Activated T-cell treated with anti-CD3 and anti-CD28 coated beads, Interleukin-2, amount 50 U/mL, for 4 hours (primary cell): ENCODE results near the gene AICDA. TPM values are rescaled to one million over a fixed set of nuclear protein-coding genes. Genes with fewer than 3 reads are reported as not detected.
"Not testable (repeated sequence)": the region's sequence is repeated elsewhere in the genome, so short reads cannot be mapped to it uniquely, and the experiment has no call there.

Experiments
- ATAC-seq, 2 donors: fragments of 200-7000 bp; cut with Tn5 transposase; one replicate each; pipeline ENCODE4 v1.10.0; 2021
- DNase-seq: peaks from one replicate; pipeline ENCODE4 v3.0.0-alpha.2; 2020
- H3K27me3 Mint-ChIP-seq: one replicate; pipeline ENCODE4 v1.8.0; 2021; ENCODE audit warnings: low read depth, mixed read lengths
- H3K36me3 Mint-ChIP-seq: one replicate; pipeline ENCODE4 v1.8.0; 2022; ENCODE audit warnings: mixed read lengths; ENCODE audit not compliant: insufficient read depth
- H3K4me1 Mint-ChIP-seq: one replicate; pipeline ENCODE4 v1.8.0; 2021; ENCODE audit warnings: low read depth, mixed read lengths
- H3K4me3 Mint-ChIP-seq: one replicate; pipeline ENCODE4 v1.8.0; 2021; ENCODE audit warnings: mild to moderate bottlenecking, moderate library complexity, mixed read lengths
- H3K9me3 Mint-ChIP-seq: one replicate; pipeline ENCODE4 v1.8.0; 2021; ENCODE audit warnings: mixed read lengths
- total RNA-seq, 3 donors: library from RNA; stranded (reverse); gene quantifications; one replicate each; pipeline ENCODE4 v1.2.1, GENCODE V29; 2021

The AICDA gene
- total RNA-seq, result not detected

DNA sequence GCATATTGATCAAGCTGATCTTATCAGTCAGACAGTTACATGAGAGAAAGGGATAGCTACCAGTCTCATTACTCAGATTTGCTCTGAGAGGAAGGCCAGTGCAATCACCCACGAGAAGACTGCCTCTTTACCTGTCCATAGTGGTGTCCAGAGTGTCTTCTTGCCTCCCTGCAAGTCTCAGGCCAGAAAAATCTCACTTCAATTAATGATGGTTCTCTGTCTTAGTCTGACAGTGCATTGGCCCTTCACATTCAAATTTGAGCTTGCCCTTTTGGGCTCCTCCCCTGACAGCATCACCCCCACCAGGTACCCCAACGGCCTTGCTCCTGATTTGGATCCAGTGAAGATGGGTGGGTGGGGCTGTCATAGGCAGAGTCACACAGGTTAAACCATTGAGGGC lies at the start of gene AICDA:
Gene AICDA, minus strand, starts transcription at position 231 of the 400 bp plus-strand sequence. Its CDS starts 92 bp downstream, at position 139.
- peaks cover 10% of the 10 kb centered on the region for H3K4me1 Mint-ChIP-seq
- no peaks in the 10 kb centered on the region for H3K27me3 Mint-ChIP-seq
- ATAC-seq (no peak), DNase-seq (no peak)
- no peaks in the 10 kb centered on the region for H3K9me3 Mint-ChIP-seq
- H3K36me3 Mint-ChIP-seq, result no peaks in the 10 kb centered on the region
- no peak within 1 kb of the TSS for H3K4me3 Mint-ChIP-seq

DNA sequence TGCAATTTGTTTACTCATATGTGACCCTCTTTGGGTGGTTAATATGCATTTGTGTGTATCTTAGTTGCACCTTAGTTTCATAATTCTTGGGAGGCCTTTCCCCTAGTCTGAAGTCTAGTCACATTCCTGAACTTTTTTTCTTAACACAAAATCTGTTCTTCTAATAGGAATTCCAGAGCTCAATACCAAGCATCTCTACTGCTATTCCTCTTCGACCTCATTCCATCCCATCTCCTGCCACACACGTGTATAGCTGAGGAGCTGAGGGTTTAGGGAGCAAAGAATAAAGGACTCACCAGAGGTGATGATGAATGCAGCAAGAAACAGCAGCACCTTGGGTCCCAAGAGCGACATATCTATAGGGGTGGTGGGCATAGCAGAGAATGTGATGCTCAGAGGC lies 49.1 kb upstream of the AICDA start:
- no peak for DNase-seq
- Mint-ChIP-seq H3K27me3 (peaks cover 5% of the 10 kb centered on the region), H3K4me3 (no peak overlapping the region), H3K36me3 (no peaks in the 10 kb centered on the region), H3K4me1 (no peaks in the 10 kb centered on the region), H3K9me3 (no peaks in the 10 kb centered on the region)
- ATAC-seq, result no peak

DNA sequence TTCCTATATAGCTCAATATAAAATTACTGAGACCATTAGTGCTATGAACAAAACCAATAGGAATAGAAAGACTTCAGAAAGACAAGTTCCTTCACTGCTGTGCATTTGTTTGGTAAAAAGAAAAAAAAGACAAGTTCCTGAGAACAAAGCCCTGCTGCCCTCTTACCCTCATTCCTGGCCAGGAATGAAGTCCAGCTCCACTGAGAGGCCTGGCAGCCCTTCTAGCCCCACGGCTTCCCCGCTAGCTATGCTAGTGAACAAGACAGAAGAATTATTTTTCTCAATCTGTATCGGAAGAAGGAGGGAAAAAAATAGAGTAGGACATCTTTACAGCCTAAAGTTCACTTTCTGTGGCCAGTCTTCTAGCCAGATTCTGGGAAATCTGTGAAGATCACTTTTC lies 48.4 kb upstream of the AICDA start:
- H3K27me3 Mint-ChIP-seq, result peaks cover 5% of the 10 kb centered on the region
- H3K36me3 Mint-ChIP-seq, result no peaks in the 10 kb centered on the region
- H3K4me3 Mint-ChIP-seq, result no peak overlapping the region
- DNase-seq, result no peak
- no peaks in the 10 kb centered on the region for H3K4me1 Mint-ChIP-seq
- no peaks in the 10 kb centered on the region for H3K9me3 Mint-ChIP-seq
- ATAC-seq, result no peak

DNA sequence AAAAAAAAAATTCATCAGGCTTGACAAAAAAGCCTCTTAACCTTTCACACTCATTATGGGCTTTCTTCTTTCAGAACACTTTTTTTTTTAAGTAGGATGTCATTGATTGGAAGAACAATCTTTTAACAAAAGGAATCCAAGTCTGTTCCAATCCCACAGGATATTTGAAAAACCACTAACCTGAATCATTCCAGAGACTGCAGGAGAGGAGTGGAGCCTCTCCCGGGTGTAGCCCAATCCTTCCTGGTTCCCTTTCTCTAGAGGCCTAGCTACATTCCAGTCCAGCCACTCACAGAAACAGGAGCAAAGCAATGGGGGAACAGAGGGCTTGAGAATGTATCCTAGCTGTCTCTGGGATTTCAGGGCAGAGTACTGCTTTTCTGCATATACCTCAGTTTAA lies 45.7 kb upstream of the AICDA start:
- Mint-ChIP-seq H3K4me1 (no peaks in the 10 kb centered on the region), H3K36me3 (no peaks in the 10 kb centered on the region)
- DNase-seq, result no peak

DNA sequence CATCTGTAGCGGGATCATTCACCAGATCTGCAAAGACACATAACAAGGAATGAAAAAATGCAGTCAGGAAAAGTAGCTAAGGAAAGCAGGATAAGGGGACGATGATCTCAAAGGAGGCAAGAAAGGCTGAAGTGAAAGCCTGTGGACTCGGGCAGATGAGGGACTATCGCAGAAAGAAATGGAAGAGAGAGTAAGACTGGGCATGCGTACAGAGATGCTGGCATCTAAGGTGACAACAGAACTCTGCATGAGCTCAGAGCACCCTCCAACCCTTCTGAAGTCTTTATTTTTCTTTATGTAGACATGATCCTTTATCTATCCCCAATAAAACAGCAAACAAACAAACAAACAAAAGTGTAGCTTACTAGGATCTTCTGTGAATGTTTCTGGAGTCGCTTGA lies 42.8 kb upstream of the AICDA start:
- no peak overlapping the region for H3K4me3 Mint-ChIP-seq
- H3K9me3 Mint-ChIP-seq, result no peaks in the 10 kb centered on the region
- H3K4me1 Mint-ChIP-seq, result no peaks in the 10 kb centered on the region
- DNase-seq (no peak), ATAC-seq (no peak)
- H3K27me3 Mint-ChIP-seq, result no peaks in the 10 kb centered on the region
- H3K36me3 Mint-ChIP-seq, result no peaks in the 10 kb centered on the region

More for the DNA sequence above, 45.7 kb upstream of the AICDA start:
- H3K9me3 Mint-ChIP-seq, result no peaks in the 10 kb centered on the region
- no peak for ATAC-seq
- no peaks in the 10 kb centered on the region for H3K27me3 Mint-ChIP-seq
- H3K4me3 Mint-ChIP-seq, result no peak overlapping the region

DNA sequence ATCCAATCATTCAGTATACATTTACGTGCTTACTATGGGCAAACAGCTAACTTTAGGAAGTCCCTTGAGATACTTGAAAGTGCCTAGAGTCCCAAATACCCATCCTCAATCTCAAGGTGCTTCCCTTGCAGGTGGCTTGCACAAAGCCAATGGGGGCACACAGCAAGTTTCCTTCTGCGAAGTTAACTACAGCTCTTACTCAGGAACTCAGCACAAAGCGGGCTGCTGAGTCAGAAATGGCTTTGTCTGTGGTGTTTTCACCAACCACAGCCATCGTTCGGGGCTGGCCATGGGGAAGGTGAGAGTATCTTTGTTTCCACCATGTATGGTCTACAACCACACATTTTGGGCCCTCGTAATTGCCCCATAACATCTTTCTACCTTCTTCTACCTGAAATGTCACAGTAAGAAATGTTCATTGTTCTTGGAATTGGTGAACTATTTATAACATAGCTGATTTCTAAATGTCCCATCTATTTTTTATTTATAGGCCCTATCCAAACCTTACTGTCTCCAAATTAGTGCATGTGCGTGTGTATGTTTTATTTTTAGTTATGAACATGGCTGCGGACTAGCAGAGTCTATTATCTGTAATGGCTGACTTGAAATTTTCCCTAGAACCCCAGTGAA lies 36.0 kb upstream of the AICDA start:
- Mint-ChIP-seq H3K9me3 (no peaks in the 10 kb centered on the region), H3K36me3 (no peaks in the 10 kb centered on the region), H3K4me3 (no peak overlapping the region), H3K4me1 (peaks cover 44% of the 10 kb centered on the region), H3K27me3 (no peaks in the 10 kb centered on the region)
- ATAC-seq (peak; percentile 80 to 85), DNase-seq (peak; percentile 33)

DNA sequence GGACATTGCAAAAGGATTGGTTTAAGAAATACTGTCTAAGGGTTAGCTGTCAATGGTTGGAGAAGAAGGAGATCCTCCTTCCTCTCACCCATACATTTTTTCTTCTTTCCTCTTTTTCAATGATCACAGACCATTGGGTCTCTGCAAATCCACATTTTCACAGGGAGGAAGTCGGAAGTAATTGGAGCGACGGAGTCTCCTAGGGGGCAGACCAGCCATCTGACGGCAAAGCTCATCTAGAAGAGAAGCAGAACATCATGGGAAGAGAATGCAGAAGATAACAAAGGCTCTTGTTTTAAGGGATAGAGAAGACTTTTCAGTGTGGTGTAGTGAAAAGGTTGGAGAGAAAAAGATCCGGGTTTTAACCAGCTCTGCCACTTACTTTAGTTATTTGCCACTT lies 35.3 kb upstream of the AICDA start:
- Mint-ChIP-seq H3K9me3 (no peaks in the 10 kb centered on the region), H3K36me3 (no peaks in the 10 kb centered on the region), H3K4me3 (no peak overlapping the region), H3K4me1 (peaks cover 46% of the 10 kb centered on the region), H3K27me3 (no peaks in the 10 kb centered on the region)
- DNase-seq (no peak), ATAC-seq (no peak)

DNA sequence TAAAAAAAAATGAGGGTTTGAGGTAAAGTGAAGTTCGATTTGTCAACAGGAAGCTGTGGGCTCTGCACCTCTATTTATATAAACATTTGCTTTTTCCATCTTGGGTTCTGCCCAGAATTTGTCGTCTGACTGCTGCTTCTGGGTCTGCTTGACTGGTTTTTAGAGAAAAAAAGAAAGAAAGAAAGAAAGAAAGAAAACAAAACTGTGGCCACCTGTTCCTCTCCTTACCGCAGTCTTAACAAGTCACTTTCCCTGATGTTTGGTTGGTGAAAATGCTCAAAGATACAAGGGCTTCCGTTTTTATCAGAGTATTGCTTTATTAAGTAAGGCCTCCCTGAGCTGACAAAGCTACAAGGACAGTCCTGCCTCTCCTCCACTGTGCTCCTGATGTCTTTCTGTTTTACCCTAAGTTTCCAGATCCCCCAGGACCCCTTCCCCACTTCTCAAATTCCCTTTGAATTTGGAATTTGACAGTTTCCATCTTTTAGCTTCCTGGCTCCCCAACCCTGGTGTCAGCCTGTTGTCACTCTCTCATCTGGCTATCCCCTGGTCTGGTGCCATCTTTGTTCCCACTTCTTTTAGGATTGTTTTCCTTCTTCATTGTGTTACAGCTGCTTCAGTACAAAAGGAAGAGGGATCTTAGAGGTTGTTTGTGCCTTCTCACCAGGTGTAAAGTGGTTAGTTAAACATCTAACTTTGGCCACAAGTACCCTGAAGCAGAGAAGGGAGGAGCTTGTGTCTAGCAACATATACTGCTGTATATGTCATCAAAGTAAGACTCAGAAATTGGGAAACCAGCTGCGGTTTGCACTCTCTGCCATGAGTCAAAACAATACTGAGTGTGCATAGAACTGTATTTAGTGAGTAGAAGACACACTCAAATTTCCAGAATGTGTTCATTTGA lies 31.9 kb upstream of the AICDA start:
- DNase-seq (peak; percentile 40), ATAC-seq (peak; percentile 86 to 87)
- H3K9me3 Mint-ChIP-seq, result no peaks in the 10 kb centered on the region
- H3K36me3 Mint-ChIP-seq, result no peaks in the 10 kb centered on the region
- H3K4me3 Mint-ChIP-seq, result peak overlapping the region; percentile 66
- no peaks in the 10 kb centered on the region for H3K27me3 Mint-ChIP-seq
- H3K4me1 Mint-ChIP-seq, result peaks cover 46% of the 10 kb centered on the region

DNA sequence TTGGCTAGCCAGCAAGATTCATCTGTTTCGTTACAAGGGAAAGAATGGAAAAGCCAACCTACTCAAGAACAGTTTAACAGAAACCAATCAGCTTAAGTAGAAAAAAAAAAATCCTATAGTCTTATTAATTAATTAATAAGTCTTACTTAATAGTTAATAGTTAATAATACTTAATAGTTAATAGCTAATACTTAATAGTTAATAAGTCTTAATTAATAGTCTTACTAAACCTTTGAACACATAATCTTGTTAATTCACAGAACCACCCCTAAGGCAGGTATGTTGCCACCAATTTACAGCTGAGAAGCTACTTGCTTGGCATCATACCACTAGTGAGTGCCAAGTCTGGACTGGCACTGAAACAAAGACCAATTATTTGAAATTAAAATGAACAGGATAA lies 30.1 kb upstream of the AICDA start:
- no peak overlapping the region for H3K4me3 Mint-ChIP-seq
- no peak for ATAC-seq
- no peak for DNase-seq
- H3K4me1 Mint-ChIP-seq, result peaks cover 30% of the 10 kb centered on the region
- H3K27me3 Mint-ChIP-seq, result no peaks in the 10 kb centered on the region
- H3K9me3 Mint-ChIP-seq, result no peaks in the 10 kb centered on the region
- no peaks in the 10 kb centered on the region for H3K36me3 Mint-ChIP-seq

DNA sequence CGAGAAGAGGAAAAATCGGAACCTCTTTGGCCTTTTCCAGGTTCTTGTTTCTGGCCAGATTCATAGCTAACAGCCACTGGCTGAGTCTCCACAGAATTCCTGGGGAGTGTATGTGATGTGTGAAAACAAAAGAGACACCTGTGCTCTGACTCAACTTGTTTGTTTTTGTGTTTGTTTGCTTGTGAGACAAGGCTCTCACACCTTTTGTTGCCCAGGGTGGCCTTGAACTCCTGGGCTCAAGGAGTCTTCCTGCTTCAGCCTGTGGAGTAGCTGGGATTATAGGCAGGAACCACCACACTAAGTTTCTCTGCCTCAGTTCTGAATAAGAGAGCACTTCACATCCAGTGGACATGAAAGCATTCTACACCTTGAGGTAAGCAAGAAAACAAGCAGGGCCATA lies 27.3 kb upstream of the AICDA start:
- no peak for DNase-seq
- Mint-ChIP-seq H3K36me3 (no peaks in the 10 kb centered on the region), H3K9me3 (peaks cover 2% of the 10 kb centered on the region), H3K4me3 (no peak overlapping the region), H3K4me1 (peaks cover 15% of the 10 kb centered on the region), H3K27me3 (no peaks in the 10 kb centered on the region)
- no peak for ATAC-seq

DNA sequence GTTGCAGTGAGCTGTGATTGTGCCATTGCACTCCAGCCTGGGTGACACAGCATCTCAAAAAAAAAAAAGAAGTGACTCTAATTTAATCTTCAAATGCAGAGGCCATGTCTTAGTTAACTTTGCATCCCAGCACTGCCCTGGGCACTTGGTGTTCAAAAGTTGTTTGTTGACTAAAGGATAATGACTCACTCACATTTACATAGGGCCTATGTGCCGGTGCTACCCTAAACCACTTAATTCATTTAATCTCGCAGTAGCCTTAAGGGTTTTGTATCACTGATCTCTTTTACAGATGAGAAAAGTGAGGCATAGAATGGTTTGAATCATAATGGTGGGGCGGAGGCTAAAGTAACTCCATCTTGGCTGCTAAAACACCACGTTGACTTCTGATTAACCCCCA lies 26.3 kb upstream of the AICDA start:
- Mint-ChIP-seq H3K36me3 (no peaks in the 10 kb centered on the region), H3K9me3 (peaks cover 3% of the 10 kb centered on the region), H3K4me3 (no peak overlapping the region), H3K27me3 (no peaks in the 10 kb centered on the region), H3K4me1 (peaks cover 5% of the 10 kb centered on the region)
- no peak for DNase-seq
- no peak for ATAC-seq

DNA sequence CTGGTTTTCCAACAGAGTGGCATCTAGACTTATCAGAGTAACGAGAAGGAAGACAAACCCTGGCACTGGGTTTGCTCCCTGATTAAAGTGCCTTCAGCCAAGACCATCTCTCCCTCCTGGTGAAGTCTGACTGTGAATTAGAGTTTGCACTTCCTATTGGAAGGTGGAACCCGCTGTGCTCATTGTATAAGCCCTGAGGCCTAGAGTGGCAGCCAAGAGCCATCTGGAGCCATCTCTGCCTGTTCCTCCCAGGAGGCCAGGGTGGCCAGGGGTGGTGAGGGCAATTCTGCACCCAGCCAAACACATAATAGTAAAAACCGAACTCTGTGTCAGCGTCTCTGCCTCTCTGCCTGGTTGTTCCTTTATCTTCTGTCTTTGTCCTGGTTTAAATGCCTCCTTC lies 25.0 kb upstream of the AICDA start:
- H3K36me3 Mint-ChIP-seq, result no peaks in the 10 kb centered on the region
- H3K4me3 Mint-ChIP-seq, result no peak overlapping the region
- DNase-seq, result no peak
- H3K27me3 Mint-ChIP-seq, result no peaks in the 10 kb centered on the region
- no peaks in the 10 kb centered on the region for H3K4me1 Mint-ChIP-seq
- no peak for ATAC-seq
- peaks cover 3% of the 10 kb centered on the region for H3K9me3 Mint-ChIP-seq

DNA sequence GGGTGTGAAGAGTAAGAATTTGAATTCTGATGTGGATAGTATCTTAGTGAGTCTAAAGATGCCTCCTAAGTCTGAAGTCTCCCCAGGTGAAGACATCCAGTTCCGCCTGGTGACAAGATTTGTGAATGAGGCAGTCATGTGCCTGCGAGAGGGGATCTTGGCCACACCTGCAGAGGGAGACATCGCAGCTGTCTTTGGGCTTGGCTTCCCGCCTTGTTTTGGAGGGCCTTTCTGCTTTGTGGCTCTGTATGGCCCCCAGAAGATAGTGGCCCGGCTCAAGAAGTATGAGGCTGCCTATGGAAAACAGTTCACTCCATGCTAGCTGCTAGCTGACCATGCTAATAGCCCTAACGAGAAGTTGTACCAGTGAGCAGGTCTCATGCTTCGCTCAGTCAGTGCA lies 24.6 kb upstream of the AICDA start:
- Mint-ChIP-seq H3K27me3 (no peaks in the 10 kb centered on the region), H3K9me3 (peaks cover 3% of the 10 kb centered on the region), H3K4me3 (no peak overlapping the region), H3K4me1 (no peaks in the 10 kb centered on the region), H3K36me3 (no peaks in the 10 kb centered on the region)
- DNase-seq, result no peak
- ATAC-seq, result no peak

DNA sequence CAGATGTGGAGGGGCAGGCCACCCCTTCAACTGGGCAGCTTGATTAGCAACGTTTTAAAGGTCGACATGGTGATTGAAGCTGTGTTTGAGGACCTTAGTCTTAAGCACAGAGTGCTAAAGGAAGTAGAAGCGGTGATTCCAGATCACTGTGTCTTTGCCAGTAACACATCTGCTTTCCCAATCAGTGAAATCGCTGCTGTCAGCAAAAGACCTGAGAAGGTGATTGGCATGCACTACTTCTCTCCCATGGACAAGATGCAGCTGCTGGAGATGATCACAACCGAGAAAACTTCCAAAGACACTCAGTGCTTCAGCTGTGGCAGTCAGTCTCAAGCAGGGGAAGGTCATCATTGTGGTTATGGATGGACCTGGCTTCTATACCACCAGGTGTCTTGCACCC lies 23.9 kb upstream of the AICDA start:
- H3K9me3 Mint-ChIP-seq, result peaks cover 3% of the 10 kb centered on the region
- ATAC-seq (no peak), DNase-seq (no peak)
- no peaks in the 10 kb centered on the region for H3K36me3 Mint-ChIP-seq
- H3K4me1 Mint-ChIP-seq, result no peaks in the 10 kb centered on the region
- no peaks in the 10 kb centered on the region for H3K27me3 Mint-ChIP-seq
- no peak overlapping the region for H3K4me3 Mint-ChIP-seq

DNA sequence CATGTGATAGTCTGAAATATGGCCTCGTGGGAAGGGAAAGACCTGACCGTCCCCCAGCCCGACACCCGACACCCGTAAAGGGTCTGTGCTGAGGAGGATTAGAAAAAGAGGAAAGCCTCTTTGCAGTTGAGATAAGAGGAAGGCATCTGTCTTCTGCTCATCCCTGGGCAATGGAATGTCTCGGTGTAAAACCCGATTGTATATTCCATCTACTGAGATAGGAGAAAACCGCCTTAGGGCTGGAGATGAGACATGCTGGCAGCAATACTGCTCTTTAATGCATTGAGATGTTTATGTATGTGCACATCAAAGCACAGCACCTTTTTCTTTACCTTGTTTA lies 23.3 kb upstream of the AICDA start:
- not testable (repeated sequence) for H3K4me1 Mint-ChIP-seq, H3K27me3 Mint-ChIP-seq, H3K36me3 Mint-ChIP-seq, ATAC-seq, DNase-seq, H3K9me3 Mint-ChIP-seq, H3K4me3 Mint-ChIP-seq
